Naive B cell (primary cell): ENCODE data around the gene COMMD7. TPM values are rescaled to one million over a fixed set of nuclear protein-coding genes. Genes with fewer than 3 reads are reported as not detected.
"Not testable (repeated sequence)": the region's sequence is repeated elsewhere in the genome, so short reads cannot be mapped to it uniquely, and the experiment has no call there.

Experiments used
- ATAC-seq, 2 donors: fragments of 150-1000 bp; cut with Tn5 transposase; 2 replicates each; pipeline ENCODE4 v1.10.0; 2021; ENCODE audit warnings: low read depth in 2 of 2, mild to moderate bottlenecking in 2 of 2, moderate library complexity in 2 of 2
- DNase-seq: peaks from one replicate; pipeline ENCODE4 v3.0.0; 2022
- H3K27ac Mint-ChIP-seq, 6 donors: one replicate each; pipeline ENCODE4 v1.8.0; 2020 to 2022; ENCODE audit warnings: mild to moderate bottlenecking in 6 of 6, mixed read lengths in 6 of 6, moderate library complexity in 5 of 6, inconsistent platforms in 2 of 6
- H3K27me3 Mint-ChIP-seq, 3 donors: one replicate each; pipeline ENCODE4 v1.8.0; 2021 to 2022; ENCODE audit warnings: mixed read lengths in 3 of 3, mild to moderate bottlenecking in 1 of 3
- H3K36me3 Mint-ChIP-seq, 2 donors: one replicate each; pipeline ENCODE4 v1.8.0; 2020 to 2022; ENCODE audit warnings: mixed read lengths in 2 of 2, inconsistent platforms in 1 of 2, mild to moderate bottlenecking in 1 of 2
- H3K4me1 Mint-ChIP-seq, 3 donors: one replicate each; pipeline ENCODE4 v1.8.0; 2020 to 2022; ENCODE audit warnings: mixed read lengths in 3 of 3, inconsistent platforms in 1 of 3, mild to moderate bottlenecking in 1 of 3, moderate library complexity in 1 of 3
- H3K4me3 Mint-ChIP-seq, 8 donors: one replicate each; pipeline ENCODE4 v1.8.0; 2020 to 2022; ENCODE audit warnings: mild to moderate bottlenecking in 8 of 8, mixed read lengths in 8 of 8, moderate library complexity in 8 of 8, inconsistent platforms in 2 of 8
- H3K9me3 Mint-ChIP-seq, 7 donors: one replicate each; pipeline ENCODE4 v1.8.0; 2020 to 2022; ENCODE audit warnings: mixed read lengths in 7 of 7, mild to moderate bottlenecking in 5 of 7, inconsistent platforms in 2 of 7, moderate library complexity in 1 of 7
- polyA plus RNA-seq, 6 donors: library from polyadenylated mRNA; unstranded; fragments of 300-500 nt; fragmentation: Illumina TruSeq; gene quantifications; one replicate each; pipeline ENCODE4 v1.2.3, GENCODE V29; 2021; ENCODE audit warnings: low read depth in 6 of 6

COMMD7 gene
- polyA plus RNA-seq, 6 donors from 2014 or later: 80.6 to 96.9 (median 85.7) TPM

DNA sequence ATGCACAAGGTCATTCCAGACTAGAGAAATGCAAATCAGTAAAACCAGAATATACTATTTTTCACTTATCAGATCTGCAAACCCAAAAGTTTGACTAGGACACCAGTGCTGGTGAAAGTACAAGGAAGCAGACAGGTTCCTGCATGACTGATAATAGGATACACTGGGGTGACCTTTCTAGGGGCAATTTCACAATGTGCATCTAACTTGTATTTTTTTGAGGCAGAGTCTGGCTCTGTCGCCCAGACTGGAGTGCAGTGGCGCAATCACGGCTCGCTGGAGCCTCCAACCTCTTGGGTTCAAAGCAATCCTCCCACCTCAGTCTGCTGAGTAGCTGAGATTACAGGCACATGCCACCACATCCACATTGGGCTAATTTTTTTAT lies 11.4 kb downstream of the COMMD7 start:
- DNase-seq (no peak), ATAC-seq (no peak)
- H3K4me3 Mint-ChIP-seq: no peak overlapping the region
- H3K4me1 Mint-ChIP-seq: peaks cover 0 to 12% (median 6%) of the 10 kb centered on the region in 3 donors
- no peaks in the 10 kb centered on the region for H3K36me3 Mint-ChIP-seq
- H3K27ac Mint-ChIP-seq: no peak overlapping the region
- no peaks in the 10 kb centered on the region for H3K9me3 Mint-ChIP-seq
- H3K27me3 Mint-ChIP-seq: no peaks in the 10 kb centered on the region

DNA sequence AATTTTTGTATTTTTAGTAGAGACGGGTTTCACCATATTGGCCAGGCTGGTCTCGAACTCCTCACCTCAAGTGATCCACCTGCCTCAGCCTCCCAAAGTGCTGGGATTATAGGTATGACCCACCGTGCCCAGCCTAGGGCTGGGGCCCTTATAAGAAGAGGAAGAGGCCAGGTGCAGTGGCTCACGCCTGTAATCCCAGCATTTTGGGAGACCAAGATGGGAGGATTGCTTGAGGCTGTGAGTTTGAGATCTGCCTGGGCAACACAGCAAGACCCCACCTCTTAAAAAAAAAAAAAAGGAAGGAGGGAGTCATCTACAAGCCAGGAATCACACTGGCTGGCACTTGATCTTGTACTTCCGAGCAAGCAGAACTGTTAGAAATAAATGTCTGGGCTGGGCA lies 13.9 kb downstream of the COMMD7 start:
- ATAC-seq, H3K4me3 Mint-ChIP-seq, H3K27ac Mint-ChIP-seq, H3K36me3 Mint-ChIP-seq, H3K27me3 Mint-ChIP-seq, DNase-seq, H3K9me3 Mint-ChIP-seq: not testable (repeated sequence)
- H3K4me1 Mint-ChIP-seq: peaks cover 0 to 12% (median 6%) of the 10 kb centered on the region in 3 donors

DNA sequence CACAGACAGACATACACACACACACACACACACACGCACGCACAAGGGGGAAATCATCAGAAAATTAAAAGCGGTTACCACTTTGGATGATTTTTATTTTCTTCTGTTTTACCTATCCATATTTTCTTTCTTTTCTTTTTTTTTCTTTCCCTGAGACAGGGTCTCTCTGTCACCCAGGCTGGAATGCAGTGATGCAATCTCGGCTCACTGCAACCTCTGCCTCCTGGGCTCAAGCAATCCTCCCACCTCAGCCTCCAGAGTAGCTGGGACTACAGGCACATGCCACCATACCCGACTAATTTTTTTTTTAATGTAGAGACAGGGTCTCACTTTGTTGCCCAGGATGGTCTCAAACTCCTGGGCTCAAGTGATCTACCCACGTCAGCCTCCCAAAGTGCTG lies 14.8 kb downstream of the COMMD7 start:
- not testable (repeated sequence) for DNase-seq, H3K27ac Mint-ChIP-seq, ATAC-seq, H3K4me3 Mint-ChIP-seq, H3K36me3 Mint-ChIP-seq, H3K9me3 Mint-ChIP-seq, H3K27me3 Mint-ChIP-seq
- peaks cover 0 to 12% (median 6%) of the 10 kb centered on the region in 3 donors for H3K4me1 Mint-ChIP-seq

DNA sequence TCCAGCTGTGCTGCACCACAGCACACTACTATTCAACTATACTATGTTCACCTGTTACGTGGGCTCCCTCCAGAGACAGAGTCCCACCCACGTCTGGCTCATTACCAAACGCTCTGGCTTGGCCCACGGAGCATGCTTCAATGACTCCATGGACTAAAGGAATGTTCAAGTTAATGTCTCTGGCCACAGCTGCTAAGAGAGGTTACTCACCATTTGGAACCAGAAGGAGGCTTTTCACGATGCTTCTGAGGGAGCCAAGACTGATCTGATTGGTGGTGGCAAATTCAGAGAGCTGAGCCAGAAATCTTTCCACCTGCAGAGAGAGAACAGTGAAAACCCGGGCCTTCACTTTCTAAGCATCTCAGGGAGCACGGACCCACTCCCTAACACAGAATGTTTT lies 15.6 kb downstream of the COMMD7 start:
- Mint-ChIP-seq H3K9me3 (no peaks in the 10 kb centered on the region), H3K4me3 (no peak overlapping the region), H3K27me3 (no peaks in the 10 kb centered on the region), H3K36me3 (peaks cover 4 to 6% of the 10 kb centered on the region in 2 donors), H3K4me1 (peaks cover 0 to 12% (median 6%) of the 10 kb centered on the region in 3 donors), H3K27ac (no peak overlapping the region)
- no peak for DNase-seq
- ATAC-seq: no peak

DNA sequence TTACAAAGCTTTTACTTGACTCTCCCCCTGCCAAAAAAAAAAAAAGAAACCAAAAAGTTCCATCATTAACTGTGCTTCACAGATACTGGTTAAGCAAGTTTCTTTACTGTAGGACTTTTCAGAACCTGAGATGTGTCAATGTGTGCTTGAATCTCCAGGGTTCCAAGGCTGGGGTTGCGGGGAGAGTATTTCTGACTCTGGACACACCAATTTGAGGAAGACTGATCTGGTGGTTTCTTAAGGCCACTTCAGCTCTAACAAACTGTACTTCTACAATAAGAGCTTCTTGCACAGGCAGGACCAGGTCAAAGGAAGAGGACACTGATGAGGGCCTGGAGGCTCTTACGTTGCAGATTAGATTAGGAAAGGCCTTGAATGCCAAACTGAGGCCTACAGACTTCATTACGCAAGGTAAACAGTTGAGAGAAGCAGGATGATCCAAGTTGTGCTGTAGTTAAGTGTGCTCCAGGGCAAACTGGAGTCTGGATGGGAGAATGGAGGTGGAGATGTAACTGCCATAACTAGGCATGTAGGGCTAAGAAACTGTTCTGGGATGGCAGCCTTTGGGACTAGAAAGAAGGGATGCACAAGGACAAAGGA lies 24.4 kb downstream of the COMMD7 start:
- ATAC-seq (no peak), DNase-seq (no peak)
- Mint-ChIP-seq H3K27me3 (no peaks in the 10 kb centered on the region), H3K36me3 (peaks cover 6 to 14% of the 10 kb centered on the region in 2 donors), H3K9me3 (no peaks in the 10 kb centered on the region), H3K4me3 (no peak overlapping the region), H3K27ac (peak overlapping the region in 1 of 6 donors; percentile 87), H3K4me1 (peaks cover 0 to 5% (median 4%) of the 10 kb centered on the region in 3 donors)

GRCh38 chr20:32711346-32711745 lies 31.9 kb downstream of the COMMD7 start:
- H3K4me1 Mint-ChIP-seq: peaks cover 7 to 9% (median 8%) of the 10 kb centered on the region in 3 donors

GRCh38 chr20:32709632-32710121 lies 33.6 kb downstream of the COMMD7 start:
- Mint-ChIP-seq H3K27me3 (no peaks in the 10 kb centered on the region), H3K4me3 (no peak overlapping the region), H3K36me3 (peaks cover 2 to 15% of the 10 kb centered on the region in 2 donors), H3K9me3 (no peaks in the 10 kb centered on the region), H3K4me1 (peaks cover 7 to 9% (median 8%) of the 10 kb centered on the region in 3 donors), H3K27ac (peak overlapping the region in 3 of 6 donors; percentile 12 to 61 (median 21))
- ATAC-seq (no peak), DNase-seq (no peak)

More at GRCh38 chr20:32711346-32711745, 31.9 kb downstream of the COMMD7 start:
- Mint-ChIP-seq H3K27me3 (no peaks in the 10 kb centered on the region), H3K4me3 (no peak overlapping the region), H3K9me3 (no peaks in the 10 kb centered on the region), H3K27ac (no peak overlapping the region), H3K36me3 (peaks cover 0 to 11% of the 10 kb centered on the region in 2 donors)
- ATAC-seq (no peak), DNase-seq (no peak)

- not testable (repeated sequence) for H3K4me3 Mint-ChIP-seq, ATAC-seq, DNase-seq, H3K4me1 Mint-ChIP-seq, H3K9me3 Mint-ChIP-seq, H3K27me3 Mint-ChIP-seq
- H3K27ac Mint-ChIP-seq: peak overlapping the region in 1 of 6 donors; percentile 21
- H3K36me3 Mint-ChIP-seq: peaks cover 7 to 18% of the 10 kb centered on the region in 2 donors
These were observed 34.1 kb downstream of the COMMD7 start for GRCh38 chr20:32709029-32709631.

DNA sequence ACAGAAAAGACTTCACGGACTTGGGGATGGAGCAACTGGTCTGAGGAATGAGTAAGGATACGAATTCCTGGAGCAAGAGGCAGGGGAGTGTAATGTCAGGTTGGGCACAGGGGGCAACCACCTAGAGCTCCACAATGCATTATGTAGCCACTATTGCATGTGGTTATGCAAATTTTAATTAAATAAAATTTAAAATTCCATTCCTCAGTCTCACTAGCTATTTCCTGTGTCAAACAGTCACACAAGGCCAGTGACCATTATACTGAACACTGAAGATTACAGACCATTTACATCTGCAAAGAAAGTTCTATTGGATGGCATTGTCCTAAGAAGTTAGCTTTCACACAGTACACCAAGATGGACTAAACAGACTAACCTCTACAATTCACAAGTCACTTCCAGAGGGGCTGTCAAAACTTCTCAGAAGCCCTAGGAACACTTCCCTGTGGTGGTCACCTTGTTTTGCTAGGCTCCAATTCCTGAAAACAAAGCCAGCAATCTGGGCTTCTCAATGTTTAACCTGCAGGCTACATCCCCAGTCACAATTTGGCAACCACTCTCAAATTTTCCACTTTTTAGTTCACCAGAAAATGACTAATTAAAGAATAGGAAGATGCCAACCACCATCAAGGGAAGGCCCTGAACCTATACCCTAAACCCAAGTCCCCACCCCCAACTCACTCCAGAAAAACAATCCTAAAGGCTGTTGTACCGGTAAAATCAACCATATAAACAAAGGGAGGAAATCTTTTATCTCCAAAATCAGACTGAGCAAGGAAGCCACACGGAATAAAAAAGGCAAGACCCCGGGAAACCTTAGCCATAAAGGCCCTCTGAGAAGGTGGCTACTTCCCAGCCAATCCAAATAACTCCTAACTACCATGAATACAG lies 35.3 kb downstream of the COMMD7 start:
- H3K4me1 Mint-ChIP-seq: peaks cover 7 to 9% (median 8%) of the 10 kb centered on the region in 3 donors
- no peak for DNase-seq
- no peaks in the 10 kb centered on the region for H3K9me3 Mint-ChIP-seq
- ATAC-seq: no peak
- H3K4me3 Mint-ChIP-seq: no peak overlapping the region
- peak overlapping the region in 3 of 6 donors; percentile 30 to 84 (median 34) for H3K27ac Mint-ChIP-seq
- peaks cover 11 to 18% of the 10 kb centered on the region in 2 donors for H3K36me3 Mint-ChIP-seq
- H3K27me3 Mint-ChIP-seq: no peaks in the 10 kb centered on the region

DNA sequence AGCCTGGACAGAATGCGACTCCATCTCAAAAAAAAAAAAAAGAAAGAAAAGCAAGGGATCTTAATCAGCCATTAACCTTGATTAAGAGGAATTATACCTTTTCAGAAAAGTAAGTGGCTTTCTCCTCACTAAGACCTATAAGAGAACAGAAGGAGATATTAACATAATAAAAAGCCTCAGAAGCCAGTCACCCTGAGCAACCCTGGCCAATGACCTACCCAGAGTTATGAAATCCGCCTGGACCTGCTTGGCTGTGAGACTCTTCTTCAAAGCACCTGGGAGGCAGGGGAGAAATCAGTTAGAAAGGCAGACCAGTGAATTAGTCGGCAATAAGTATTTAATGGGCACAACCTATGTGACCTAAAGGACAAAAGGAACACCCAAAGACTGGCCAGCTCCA lies 36.8 kb downstream of the COMMD7 start:
- no peak for DNase-seq
- Mint-ChIP-seq H3K9me3 (no peaks in the 10 kb centered on the region), H3K27me3 (no peaks in the 10 kb centered on the region), H3K4me1 (peaks cover 7 to 9% (median 8%) of the 10 kb centered on the region in 3 donors), H3K36me3 (peaks cover 11 to 23% of the 10 kb centered on the region in 2 donors), H3K4me3 (no peak overlapping the region), H3K27ac (peak overlapping the region in 3 of 6 donors; percentile 43 to 86 (median 56))
- no peak for ATAC-seq

GRCh38 chr20:32702706-32703425 lies 40.4 kb downstream of the COMMD7 start:
- Mint-ChIP-seq H3K36me3 (peaks cover 11 to 30% of the 10 kb centered on the region in 2 donors), H3K27ac (no peak overlapping the region), H3K9me3 (no peaks in the 10 kb centered on the region), H3K27me3 (no peaks in the 10 kb centered on the region), H3K4me1 (peaks cover 0 to 3% (median 0%) of the 10 kb centered on the region in 3 donors), H3K4me3 (no peak overlapping the region)
- DNase-seq (no peak), ATAC-seq (no peak)

DNA sequence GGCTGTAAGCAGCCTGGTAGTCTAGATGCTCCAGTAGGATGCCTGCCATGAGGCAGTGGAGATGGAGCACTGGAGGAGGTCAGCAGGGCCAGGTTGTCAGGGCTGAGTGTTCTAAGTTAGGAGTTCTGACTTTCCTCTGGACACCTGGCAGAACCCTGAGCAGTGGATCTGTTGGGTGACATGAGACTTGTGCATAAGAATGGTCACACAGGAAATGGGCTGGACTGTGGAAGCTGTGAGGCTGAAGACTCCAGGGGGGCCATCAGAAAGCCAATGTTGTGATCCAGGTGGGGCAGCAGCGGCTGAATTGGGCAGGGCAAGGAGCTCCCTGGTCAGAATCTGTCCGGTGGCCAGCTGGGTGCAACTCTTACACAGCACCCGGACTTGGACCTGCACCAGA lies 45.7 kb downstream of the COMMD7 start:
- no peak overlapping the region for H3K27ac Mint-ChIP-seq
- DNase-seq (no peak), ATAC-seq (no peak)
- no peak overlapping the region for H3K4me3 Mint-ChIP-seq
- H3K27me3 Mint-ChIP-seq: no peaks in the 10 kb centered on the region
- peaks cover 0 to 16% of the 10 kb centered on the region in 2 donors for H3K36me3 Mint-ChIP-seq
- H3K9me3 Mint-ChIP-seq: no peaks in the 10 kb centered on the region
- H3K4me1 Mint-ChIP-seq: peaks cover 0 to 4% (median 0%) of the 10 kb centered on the region in 3 donors

DNA sequence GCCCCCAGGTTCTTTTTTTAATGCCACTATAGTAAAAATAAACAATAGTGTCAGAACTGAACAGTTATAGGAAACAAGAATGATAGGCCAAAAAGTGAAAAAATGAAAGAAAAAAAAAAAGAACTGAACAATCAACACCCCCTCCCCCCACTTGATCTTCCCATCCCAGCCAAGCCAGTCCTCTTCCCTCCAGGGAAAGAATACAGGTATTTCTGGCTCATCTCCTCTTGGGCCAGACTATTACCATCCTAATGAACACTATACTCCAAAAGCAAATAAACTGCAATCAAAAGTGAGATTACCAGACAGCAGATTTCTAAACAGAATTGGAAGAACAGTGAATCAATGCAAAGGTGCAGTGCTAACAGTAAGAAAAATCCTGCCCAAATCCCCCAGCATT lies 48.2 kb downstream of the COMMD7 start:
- peaks cover 0 to 6% of the 10 kb centered on the region in 2 donors for H3K36me3 Mint-ChIP-seq
- peaks cover 0 to 4% (median 0%) of the 10 kb centered on the region in 3 donors for H3K4me1 Mint-ChIP-seq
- H3K9me3 Mint-ChIP-seq: no peaks in the 10 kb centered on the region
- DNase-seq (no peak), ATAC-seq (no peak)
- no peak overlapping the region for H3K4me3 Mint-ChIP-seq
- H3K27me3 Mint-ChIP-seq: no peaks in the 10 kb centered on the region
- peak overlapping the region in 3 of 6 donors; percentile 29 to 77 (median 41) for H3K27ac Mint-ChIP-seq
